Transverse colon (tissue), 4 donors: ENCODE results near the gene CD82.

Experiments
- POLR2AphosphoS5 ChIP-seq, 3 donors: sonication (generic); formaldehyde crosslinking; IDR thresholded peaks; one replicate each; pipeline ENCODE4 v1.6.1; 2016; ENCODE audit warnings: antibody characterized with exemption in 3 of 3
- TF ChIP-seq, protein P1 (sequence below), 5 experiments: fragments of 200-600 bp in 3 of 5; fragments of 450-650 bp in 2 of 5; sonication (generic) in 3 of 5; IDR thresholded peaks; 1 replicate in 2 of 5; 2 replicates in 3 of 5; pipeline ENCODE4 v1.5.1; 2016 to 2017; ENCODE audit warnings: antibody characterized with exemption in 5 of 5, inconsistent platforms in 3 of 5, mild to moderate bottlenecking in 2 of 5, moderate library complexity in 1 of 5

DNA sequence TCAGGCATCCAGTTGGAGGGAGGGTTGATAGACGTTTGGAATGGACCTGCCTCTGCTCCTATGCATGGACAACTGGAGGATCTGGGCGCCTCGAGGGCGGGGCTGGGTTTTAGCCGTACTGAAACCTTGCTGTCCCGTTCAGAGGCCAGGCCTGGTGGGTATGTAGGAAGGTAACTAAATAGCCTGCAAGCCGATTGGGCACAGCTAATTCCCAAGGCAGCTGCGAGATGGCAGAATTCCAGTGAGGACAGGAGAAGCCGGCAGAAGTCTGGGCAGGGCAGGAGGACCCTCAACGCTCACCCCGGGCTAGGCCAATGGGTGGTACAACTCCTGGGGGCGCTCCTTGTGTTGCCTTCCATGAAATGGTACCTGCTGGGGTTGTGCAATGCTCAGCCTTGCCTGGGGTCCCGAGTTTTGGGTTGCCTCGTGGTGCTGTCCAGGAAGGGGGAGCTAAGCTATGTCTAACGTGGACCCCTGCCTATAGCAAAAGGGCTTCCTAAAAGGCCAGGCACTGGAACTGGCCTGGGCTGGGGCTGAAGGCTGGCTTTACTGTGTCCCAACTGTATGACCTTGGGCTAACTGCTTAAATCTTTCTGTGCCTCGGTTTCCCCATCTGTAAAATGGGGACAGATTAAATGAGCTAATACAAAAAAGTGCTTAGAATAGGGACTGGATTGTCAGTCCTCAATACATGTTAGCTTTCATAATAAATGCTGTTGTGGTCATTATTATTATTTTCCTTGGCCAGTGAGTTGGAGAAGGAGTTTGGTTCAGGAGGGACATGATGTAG lies 30.1 kb upstream of the CD82 start:
- TF ChIP-seq, protein P1, sequence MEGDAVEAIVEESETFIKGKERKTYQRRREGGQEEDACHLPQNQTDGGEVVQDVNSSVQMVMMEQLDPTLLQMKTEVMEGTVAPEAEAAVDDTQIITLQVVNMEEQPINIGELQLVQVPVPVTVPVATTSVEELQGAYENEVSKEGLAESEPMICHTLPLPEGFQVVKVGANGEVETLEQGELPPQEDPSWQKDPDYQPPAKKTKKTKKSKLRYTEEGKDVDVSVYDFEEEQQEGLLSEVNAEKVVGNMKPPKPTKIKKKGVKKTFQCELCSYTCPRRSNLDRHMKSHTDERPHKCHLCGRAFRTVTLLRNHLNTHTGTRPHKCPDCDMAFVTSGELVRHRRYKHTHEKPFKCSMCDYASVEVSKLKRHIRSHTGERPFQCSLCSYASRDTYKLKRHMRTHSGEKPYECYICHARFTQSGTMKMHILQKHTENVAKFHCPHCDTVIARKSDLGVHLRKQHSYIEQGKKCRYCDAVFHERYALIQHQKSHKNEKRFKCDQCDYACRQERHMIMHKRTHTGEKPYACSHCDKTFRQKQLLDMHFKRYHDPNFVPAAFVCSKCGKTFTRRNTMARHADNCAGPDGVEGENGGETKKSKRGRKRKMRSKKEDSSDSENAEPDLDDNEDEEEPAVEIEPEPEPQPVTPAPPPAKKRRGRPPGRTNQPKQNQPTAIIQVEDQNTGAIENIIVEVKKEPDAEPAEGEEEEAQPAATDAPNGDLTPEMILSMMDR (IDR thresholded peaks at IDR 0.05), result no peak
- no peak for TF ChIP-seq POLR2AphosphoS5 (IDR thresholded peaks at IDR 0.05)
